ENCODE results near the gene AFF3.
"Not testable (repeated sequence)": the region's sequence is repeated elsewhere in the genome, so short reads cannot be mapped to it uniquely, and the experiment has no call there.

AFF3 gene

DNA sequence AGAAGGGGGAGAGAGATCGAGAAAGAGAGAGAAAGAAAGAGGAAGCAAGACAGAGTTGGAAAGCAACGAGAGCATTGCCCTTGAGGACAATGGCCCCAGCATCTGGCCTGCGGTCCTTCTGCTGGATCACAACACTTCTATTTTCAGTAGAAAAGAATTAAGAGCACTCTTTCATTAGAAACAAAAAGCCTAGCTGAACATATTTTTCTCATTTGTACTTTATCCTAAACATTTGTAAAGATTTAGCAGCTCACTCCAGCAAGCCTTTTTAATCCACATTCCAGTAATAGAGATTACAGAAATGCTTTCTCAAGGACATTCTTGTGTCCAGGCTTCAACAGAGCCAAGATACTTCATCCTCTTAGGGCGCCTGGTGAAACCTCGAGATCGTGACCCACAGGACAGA is 31.6 kb upstream of the AFF3 start:
- no peak overlapping the region for H3K4me3 ChIP-seq (ENCODE audit: low read depth, low read length)
- no peak for DNase-seq (ENCODE audit: low read depth)
- TF ChIP-seq, protein P1, sequence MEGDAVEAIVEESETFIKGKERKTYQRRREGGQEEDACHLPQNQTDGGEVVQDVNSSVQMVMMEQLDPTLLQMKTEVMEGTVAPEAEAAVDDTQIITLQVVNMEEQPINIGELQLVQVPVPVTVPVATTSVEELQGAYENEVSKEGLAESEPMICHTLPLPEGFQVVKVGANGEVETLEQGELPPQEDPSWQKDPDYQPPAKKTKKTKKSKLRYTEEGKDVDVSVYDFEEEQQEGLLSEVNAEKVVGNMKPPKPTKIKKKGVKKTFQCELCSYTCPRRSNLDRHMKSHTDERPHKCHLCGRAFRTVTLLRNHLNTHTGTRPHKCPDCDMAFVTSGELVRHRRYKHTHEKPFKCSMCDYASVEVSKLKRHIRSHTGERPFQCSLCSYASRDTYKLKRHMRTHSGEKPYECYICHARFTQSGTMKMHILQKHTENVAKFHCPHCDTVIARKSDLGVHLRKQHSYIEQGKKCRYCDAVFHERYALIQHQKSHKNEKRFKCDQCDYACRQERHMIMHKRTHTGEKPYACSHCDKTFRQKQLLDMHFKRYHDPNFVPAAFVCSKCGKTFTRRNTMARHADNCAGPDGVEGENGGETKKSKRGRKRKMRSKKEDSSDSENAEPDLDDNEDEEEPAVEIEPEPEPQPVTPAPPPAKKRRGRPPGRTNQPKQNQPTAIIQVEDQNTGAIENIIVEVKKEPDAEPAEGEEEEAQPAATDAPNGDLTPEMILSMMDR (IDR thresholded peaks at IDR 0.05; ENCODE audit: control insufficient read depth, extremely low read depth, insufficient read depth), result no peak

DNA sequence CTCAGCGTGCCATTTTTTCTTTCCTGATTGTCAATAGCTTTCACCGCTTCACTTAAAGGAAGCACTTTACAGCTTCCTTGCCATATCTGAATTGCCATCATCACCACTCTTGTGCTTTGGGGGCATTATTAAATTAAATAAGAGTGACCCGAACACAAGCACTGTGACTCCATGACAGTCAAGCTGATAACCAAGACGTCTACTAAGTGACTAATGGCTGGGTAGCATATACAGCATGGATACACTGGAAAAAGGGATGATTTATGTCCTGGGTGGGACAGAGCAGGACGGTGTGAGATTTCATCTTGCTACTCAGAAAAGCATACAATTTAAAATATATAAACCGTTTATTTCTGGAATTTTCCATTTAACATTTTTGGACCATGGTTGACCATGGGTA is 24.3 kb upstream of the AFF3 start:
- no peak overlapping the region for H3K4me3 ChIP-seq (ENCODE audit: low read depth, low read length)
- TF ChIP-seq, protein P1 (IDR thresholded peaks at IDR 0.05; ENCODE audit: control insufficient read depth, extremely low read depth, insufficient read depth), result no peak
- no peak for DNase-seq (ENCODE audit: low read depth)

DNA sequence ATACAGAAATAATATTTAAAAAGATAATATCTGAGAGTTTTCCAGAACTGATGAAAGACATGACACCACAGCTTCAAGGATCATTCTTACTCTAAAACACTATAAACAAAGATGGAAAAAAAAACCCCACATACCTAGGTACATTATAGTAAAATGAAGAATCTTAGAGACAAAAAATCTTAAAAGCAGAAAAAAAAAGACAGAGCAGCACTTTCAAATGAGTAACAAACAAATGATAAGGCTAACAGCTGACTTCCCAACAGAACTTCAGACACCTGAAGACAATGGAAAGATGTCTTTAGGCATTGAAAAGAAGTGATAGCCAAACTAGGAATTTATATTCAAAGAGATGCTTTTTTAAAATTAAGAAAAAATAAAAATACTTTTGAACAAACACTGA is 21.2 kb upstream of the AFF3 start:
- DNase-seq (ENCODE audit: low read depth), result no peak
- TF ChIP-seq, protein P1 (IDR thresholded peaks at IDR 0.05; ENCODE audit: control insufficient read depth, extremely low read depth, insufficient read depth), result no peak
- no peak overlapping the region for H3K4me3 ChIP-seq (ENCODE audit: low read depth, low read length)

DNA sequence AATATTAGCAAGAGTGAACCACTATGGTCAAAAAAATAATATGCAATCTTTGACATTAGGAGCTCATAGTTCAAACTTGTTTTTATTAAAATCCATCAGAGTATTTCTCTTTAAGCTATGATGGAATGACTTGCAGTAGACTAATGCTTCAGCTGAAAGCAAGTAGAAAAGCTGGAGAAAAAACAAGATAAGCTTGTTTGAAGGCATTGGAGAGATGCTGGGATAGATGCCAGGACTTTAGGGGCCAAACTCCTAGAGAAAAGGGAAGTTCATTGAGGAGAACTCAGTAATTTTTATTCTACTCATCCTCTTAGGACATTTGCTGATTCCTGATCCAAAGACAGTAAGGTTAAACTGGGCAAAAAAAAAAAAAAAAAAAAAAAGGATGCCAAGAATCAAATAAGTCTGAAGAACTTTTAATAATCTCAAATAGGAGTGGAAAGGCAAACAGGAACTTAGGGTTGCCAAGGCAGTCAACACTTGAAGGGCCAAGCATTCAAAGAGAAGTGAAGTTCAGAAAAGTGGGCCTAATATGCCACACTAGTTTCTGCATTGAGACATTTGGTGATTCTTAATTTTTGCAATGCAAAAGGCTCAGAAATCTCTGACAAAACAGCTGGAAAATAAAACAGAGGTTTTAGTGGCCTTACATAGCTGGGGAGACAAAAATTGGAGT is 19.7 kb upstream of the AFF3 start:
- no peak overlapping the region for H3K4me3 ChIP-seq (ENCODE audit: low read depth, low read length)
- no peak for DNase-seq (ENCODE audit: low read depth)
- TF ChIP-seq, protein P1 (IDR thresholded peaks at IDR 0.05; ENCODE audit: control insufficient read depth, extremely low read depth, insufficient read depth), result no peak

DNA sequence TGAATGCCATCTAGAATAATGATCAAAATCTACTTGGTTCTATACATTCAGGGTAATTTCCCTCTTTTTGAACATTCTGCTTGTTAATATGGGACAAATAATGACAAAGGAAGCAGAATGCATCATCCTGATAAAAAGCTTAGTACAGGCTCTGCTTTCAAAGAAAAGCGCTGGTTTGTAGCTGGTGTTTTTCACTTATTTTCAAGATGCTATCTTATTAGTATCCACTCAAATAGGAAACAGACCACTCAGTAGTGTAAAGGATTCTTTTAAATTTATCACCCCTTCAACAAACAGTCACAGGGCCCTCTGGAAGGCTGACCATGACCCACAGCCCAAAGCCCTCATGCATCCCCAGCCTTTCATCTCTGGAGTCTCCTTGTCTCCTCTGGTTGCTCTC is 18.0 kb upstream of the AFF3 start:
- no peak overlapping the region for H3K4me3 ChIP-seq (ENCODE audit: low read depth, low read length)

DNA sequence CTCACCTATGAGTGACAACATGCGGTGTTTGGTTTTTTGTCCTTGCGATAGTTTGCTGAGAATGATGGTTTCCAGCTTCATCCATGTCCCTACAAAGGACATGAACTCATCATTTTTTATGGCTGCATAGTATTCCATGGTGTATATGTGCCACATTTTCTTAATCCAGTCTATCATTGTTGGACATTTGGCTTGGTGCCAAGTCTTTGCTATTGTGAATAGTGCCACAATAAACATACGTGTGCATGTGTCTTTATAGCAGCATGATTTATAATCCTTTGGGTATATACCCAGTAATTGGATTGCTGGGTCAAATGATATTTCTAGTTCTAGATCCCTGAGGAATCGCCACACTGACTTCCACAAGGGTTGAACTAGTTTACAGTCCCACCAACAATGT is 9.4 kb upstream of the AFF3 start:
- not testable (repeated sequence) for DNase-seq (ENCODE audit: low read depth); H3K4me3 ChIP-seq (ENCODE audit: low read depth, low read length)

More for the DNA sequence above, 18.0 kb upstream of the AFF3 start:
- TF ChIP-seq, protein P1 (IDR thresholded peaks at IDR 0.05; ENCODE audit: control insufficient read depth, extremely low read depth, insufficient read depth), result no peak
- DNase-seq (ENCODE audit: low read depth), result no peak

DNA sequence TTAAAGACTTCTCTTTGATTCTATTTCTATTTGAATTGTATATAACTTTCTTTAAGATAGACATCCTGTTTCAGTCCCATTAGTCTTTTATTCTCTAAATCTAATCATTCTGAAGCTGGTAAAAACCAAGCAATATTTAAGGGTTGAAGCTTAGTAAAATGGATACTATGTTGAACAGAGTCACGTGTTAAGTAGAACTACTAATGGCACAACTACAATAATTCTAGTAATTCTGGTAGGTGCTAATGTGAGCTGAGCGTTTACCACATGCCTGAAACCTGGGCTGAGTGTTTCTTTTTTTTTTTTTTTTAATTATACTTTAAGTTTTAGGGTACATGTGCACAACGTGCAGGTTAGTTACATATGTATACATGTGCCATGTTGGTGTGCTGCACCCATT is 8.9 kb upstream of the AFF3 start:
- no peak overlapping the region for H3K4me3 ChIP-seq (ENCODE audit: low read depth, low read length)
- TF ChIP-seq, protein P1 (IDR thresholded peaks at IDR 0.05; ENCODE audit: control insufficient read depth, extremely low read depth, insufficient read depth), result no peak
- DNase-seq (ENCODE audit: low read depth), result no peak

All from LNCaP clone FGC (cell line).